GM18951 (cell line): ENCODE results near the gene FER1L5.

Source experiments
- POLR2A ChIP-seq: IDR thresholded peaks from 4 replicates; pipeline ENCODE4 v1.6.1; 2011; ENCODE audit warnings: mild to moderate bottlenecking; ENCODE audit not compliant: insufficient read length, insufficient read depth; ENCODE audit errors: extremely low read depth
- in situ Hi-C: fragments of 300-500 bp; cut with MboI; formaldehyde crosslinking; loops from one replicate; pipeline ENCODE4 v1.12.0; 2022; ENCODE audit warnings: low sequenced_read_pairs, mixed read lengths, inconsistent platforms; ENCODE audit not compliant: unreplicated experiment

Gene FER1L5

DNA sequence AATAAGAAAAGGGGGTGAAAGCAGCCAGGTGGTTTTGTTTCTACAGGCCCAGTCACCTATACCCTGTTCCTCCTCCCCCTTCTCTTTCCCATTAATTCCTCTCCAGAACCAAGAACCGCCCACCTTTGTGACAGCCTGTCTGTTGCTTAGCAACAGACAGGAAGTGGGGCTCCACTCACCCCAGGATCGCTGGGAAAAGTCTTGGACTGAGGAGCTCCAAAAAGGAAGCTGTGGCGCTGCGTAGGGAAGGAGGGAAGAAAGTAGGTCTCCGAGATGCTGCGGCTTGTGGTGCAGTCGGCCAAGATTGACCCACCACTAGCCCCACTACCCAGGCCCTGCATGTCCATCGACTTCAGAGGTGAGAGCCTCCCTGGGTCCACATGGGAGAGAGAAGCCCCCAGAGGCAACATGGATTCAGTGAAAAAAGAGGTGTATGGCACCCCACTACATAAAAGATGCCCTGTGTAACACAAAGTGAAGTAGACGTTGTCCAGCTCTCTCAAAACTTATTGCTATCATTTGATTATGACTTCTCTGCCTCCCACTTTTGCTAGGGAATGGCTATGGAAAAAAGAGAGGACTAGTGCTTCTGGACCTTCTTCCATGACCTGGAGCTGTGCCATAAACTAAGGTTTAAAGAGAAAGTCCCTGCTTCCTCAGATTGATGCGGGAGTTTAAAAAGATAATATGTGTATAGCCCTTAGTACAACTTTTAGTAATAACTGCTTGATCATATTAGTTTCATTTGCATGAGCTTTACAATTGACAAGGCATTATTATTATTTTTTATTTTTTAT is at the start of gene FER1L5:
Gene FER1L5, plus strand, starts transcription at position 201 of the 797 bp plus-strand sequence. Its CDS starts 73 bp downstream, at position 274.
- in situ Hi-C loops = no loop called here
- TF ChIP-seq POLR2A = no peak

DNA sequence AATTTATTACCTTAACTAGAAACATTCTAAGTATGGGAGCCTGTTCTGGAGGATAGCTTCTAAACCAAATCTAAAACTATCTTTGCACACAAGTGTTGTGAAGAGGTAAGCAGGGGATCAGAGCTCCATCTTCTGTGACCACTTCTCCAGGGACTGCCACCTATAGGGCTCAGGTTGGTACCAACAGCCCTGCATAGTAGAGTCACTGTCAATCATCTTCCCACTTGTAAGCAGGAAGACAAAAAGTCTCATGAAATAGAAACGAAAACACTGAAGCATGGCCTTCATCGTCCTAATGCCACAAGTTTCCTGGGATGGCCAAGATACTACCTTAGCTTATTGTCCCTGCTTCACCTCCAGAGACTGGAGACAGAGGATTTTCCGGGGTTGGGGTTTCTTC is 48.3 kb upstream of the FER1L5 start:
- no peak for TF ChIP-seq POLR2A
- in situ Hi-C loops = no loop called here

DNA sequence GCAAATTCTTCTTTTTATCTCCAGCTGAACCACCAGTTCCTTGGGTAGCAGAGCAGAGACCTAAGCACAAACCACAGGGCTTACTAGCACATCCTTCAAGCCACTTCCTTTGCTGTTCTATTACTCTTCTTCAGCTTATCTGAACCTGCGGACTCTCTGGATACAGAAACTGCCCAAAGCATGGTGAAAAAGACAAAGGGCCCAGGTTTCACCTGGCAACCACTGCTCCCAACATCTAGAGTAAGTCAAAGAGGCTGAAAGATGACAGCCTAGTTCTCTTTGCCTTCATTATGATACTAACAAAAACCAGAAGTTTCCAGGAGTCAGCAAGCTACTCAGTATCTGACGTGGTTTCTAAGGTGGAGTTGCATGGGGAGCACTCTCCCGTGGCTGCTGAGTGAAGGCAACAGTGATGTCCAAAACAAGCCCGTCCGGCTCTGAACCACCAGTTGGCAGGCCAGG is 47.8 kb upstream of the FER1L5 start:
- in situ Hi-C loops = no loop called here
- no peak for TF ChIP-seq POLR2A

DNA sequence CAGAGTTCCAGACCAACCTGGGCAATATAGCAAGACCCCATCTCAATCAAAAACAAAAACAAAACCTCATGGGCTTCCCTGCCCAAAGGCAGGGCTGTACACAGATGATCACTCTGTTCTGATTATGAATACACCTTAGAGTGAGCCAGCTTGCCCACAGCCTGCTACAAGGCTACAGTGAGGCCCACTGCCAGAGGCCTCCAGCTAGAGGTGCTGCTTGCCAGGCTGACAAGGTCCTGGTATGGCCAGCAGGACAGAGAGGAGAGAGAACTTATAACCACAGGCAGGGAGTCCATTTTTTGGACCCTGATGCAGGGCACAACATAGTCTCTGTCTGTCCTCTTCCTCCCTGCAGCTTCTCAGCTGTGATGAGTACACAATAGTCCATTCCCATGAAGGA is 46.0 kb upstream of the FER1L5 start:
- in situ Hi-C loops = no loop called here
- TF ChIP-seq POLR2A = no peak

DNA sequence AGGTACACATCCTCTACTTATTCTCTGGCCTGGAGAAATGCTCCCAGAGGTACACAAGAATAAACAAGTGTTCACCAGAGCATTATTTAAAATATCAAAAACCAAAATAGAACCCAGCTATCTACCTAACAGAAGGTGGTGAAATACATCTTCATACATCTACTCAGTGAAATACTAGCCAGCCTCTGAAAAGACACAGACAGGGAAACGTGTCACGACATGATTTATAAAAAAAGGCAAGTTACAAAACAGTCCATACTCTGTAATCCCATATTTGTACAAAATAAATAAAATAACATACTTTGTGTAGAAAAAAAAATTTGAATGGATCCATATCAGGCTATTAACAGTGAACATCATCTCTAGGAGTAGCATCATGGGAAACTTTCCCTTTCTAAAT is 42.6 kb upstream of the FER1L5 start:
- TF ChIP-seq POLR2A = no peak
- in situ Hi-C loops = no loop called here

DNA sequence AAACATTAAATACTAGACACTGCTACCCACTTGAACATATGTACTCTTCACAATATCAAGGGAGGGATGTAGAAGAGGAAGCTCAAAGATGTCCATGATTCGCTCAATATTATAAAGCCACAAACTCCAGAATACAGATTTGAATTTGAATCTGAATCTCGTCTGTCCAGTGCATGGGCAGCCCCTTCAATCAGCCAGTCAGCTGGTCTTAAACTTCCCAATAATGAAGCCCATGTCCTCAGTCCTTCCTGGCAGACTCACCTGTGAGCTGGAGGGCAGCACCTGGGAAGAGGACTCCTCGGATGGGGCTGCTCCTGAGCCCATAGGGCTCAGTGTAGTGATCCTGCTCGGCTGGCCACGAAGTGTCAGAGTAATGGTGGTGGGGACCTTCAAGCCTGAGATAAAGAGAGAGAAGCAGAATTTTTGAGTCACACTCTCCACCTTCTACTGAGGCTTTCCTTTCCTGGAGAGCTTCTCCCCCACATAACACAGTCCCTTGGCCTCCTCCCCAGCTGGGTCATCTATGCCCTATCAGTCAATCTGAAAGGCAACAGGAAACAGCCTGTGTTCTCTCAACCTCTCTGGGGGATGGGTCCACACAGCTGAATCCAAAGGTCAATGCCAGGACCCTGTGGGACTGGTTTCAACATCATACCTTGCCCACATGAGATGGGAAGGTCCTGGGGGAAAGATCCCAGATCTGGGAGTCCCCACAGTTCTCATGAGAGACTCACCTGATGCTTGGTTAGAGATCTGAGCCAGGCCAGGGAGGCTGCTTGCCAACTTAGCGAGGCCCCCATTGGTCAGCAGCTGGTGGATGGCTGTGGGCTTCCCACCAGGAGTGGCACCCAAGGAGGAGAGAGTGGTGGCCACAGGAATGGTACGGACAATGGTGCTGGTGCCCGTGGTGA is 40.9 kb upstream of the FER1L5 start:
- in situ Hi-C loops = no loop called here
- TF ChIP-seq POLR2A = no peak

DNA sequence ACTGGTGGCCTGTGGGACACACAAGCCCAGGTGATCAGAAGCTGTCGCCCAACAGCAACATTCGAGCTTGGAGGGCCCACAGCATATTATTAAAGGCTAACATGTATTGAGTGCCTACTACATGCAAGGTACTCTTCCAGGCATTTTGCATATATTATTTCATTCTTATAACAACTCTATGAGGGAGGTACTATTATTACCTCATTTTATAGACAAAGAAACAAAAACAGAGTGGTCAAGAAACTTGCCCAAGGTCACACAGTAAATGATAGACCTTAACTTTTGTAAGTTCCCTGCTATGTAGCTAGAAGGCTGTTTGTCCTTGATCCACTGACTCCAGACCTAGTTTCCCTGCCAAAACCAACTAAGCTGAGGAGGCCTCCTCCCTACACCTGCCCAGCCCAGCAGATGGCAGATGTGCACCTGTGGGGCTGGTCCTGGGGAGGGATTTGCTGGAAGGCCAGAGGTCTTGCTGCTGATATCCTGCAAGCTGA is 40.2 kb upstream of the FER1L5 start:
- TF ChIP-seq POLR2A = no peak
- in situ Hi-C loops = no loop called here

DNA sequence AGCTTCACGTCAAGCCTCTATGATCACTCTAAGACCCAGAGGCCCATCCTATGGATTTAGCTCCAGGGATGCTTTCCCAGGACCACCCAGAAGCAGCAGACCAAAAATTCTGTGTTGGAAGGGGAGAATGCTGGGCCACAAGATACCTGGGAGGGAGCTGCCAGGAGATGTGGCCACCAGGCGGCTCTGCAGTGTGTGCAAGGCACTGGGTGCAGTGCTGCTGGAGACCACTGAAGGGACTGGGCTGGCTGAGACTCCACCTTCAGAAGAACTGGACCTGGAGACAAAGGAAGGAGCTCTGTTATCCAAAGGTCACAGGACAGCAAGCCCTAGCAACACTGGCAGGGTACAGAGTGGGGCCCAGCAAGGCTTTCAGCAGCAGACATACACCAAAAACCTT is 38.5 kb upstream of the FER1L5 start:
- no peak for TF ChIP-seq POLR2A
- in situ Hi-C loops = no loop called here

DNA sequence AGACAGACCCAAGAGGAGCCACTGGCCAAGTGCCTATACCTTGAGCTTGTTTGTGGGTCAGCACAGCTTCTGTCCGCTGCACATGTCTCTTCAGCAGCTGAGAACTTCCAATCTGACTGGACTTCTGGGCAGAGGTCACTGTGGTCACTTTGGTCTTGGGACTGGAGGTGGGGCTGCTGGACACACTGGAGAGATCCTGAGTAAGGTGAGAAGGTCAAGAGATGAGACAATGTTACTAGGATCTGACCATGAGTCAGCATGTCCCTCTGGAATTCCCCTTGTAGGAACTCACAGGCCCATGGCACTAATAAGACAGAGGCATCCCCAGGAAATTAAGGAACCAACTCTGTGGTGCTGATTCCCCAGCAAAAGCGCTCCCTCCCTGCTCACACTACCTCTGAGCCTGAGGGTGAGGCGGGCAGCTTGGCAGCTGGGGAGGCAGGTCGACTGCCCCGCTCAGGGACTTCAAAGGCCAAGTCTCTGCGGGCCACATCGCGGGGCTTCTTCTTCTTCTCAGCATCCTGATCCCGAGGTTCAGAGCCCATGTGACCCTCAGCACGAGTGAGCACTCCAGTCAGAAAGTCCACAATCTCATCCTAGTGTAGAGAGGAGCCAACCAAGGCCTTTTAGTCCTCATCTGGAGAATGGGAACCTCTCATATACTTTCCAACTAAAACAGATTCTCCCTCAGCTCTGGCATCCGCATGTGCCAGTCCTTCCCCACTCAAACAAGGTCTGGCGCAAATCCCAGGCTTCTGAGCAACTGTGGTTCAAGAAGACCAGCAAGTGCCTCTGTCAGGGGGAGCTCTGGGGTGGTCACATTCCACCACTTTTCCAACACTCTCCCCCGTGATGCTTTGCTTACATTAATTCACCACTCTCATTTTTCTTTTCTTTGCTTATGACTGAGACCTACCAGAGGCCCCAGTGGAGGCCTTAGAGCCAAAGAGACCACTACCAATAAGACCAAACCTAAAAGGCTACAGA is 33.8 kb upstream of the FER1L5 start:
- TF ChIP-seq POLR2A = no peak
- in situ Hi-C loops = no loop called here

DNA sequence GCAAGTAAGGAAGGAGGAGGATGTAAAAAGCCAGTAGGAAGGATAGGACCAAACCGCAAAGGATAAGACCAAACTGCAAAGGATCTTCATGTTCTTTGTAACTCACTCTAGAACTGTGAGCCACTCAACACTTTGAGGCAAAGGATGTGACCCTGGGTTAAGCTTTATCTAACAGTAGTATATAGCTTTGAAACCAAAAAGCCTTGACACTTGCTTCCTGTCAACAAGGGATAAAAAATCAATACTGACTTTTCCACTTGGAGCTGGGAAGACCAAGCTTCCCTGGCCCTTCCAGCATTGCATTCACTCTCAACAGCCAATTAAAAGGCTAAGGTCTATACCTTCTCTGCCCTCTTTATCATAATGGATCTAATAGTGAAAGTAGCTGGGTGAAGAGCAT is 26.4 kb upstream of the FER1L5 start:
- TF ChIP-seq POLR2A = no peak
- in situ Hi-C loops = no loop called here

DNA sequence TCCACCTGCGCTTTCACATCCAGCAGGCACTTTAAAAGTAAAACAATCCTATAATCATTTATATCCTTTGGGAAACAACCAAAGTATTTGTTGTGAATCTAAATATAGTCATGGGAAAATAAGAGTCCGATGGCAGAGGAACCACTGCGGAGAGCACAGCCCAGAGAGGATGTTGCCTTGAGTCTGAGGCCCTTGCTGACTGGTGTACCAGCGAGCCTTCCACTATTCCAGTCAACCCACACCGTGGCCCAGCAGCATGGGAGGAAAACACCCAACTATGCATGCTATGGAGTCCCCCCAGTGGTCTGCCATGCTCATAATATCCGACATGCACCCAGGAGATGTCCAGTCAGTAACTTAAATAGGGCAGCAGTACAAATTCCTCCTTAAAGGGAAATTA is 26.0 kb upstream of the FER1L5 start:
- in situ Hi-C loops = no loop called here

DNA sequence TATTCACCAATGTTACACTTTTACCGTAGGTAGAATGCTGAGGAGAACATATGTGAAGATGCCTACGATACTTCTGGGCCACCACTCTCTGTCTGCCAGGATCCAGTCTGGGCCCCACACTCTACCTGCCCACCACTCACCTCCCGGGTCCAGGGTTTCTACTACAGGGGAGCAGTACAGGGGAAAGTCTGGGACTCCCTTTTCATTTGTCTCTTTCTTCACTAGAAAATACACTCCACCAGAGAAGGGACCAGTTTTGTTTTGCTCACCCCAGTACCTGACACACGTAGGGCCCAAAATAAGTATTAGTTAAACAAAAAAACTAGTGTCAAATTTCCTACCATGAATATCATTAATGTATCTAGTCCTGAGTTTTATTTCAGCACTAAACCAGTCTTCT is 25.6 kb upstream of the FER1L5 start:
- in situ Hi-C loops = no loop called here
- no peak for TF ChIP-seq POLR2A

More for the DNA sequence above, 26.0 kb upstream of the FER1L5 start:
- no peak for TF ChIP-seq POLR2A
